G401 (cell line): ENCODE data around the gene APOBEC3A. TPM values are rescaled to one million over a fixed set of nuclear protein-coding genes. Genes with fewer than 3 reads are reported as not detected.
A peak's percentile ranks its signal among the peaks of the same experiment; 100 is the strongest.
"Not testable (repeated sequence)": the region's sequence is repeated elsewhere in the genome, so short reads cannot be mapped to it uniquely, and the experiment has no call there.

Source experiments
- DNase-seq: peaks from one replicate; pipeline ENCODE4 v3.0.0-alpha.2; 2015; ENCODE audit warnings: low spot score
- in situ Hi-C: cut with HindIII; loops from 2 replicates; pipeline ENCODE4 v1.10.0; 2016; ENCODE audit warnings: low sequenced_read_pairs, mixed read lengths
- total RNA-seq: library from RNA; depleted of rRNA; stranded (reverse); fragments of >200 nt; shearing (Covaris generic); gene quantifications from 2 replicates; pipeline ENCODE4 v1.2.3, GENCODE V29; 2014

The APOBEC3A gene
- total RNA-seq, 1 experiment from 2014 or later: not detected

- in situ Hi-C loops: no loop called here
- no peak for DNase-seq
Observed at GRCh38 chr22:38972558-38972957, 15.1 kb downstream of the APOBEC3A start.

GRCh38 chr22:38973289-38974169 is 16.1 kb downstream of the APOBEC3A start:
- in situ Hi-C loops: no loop called here

DNA sequence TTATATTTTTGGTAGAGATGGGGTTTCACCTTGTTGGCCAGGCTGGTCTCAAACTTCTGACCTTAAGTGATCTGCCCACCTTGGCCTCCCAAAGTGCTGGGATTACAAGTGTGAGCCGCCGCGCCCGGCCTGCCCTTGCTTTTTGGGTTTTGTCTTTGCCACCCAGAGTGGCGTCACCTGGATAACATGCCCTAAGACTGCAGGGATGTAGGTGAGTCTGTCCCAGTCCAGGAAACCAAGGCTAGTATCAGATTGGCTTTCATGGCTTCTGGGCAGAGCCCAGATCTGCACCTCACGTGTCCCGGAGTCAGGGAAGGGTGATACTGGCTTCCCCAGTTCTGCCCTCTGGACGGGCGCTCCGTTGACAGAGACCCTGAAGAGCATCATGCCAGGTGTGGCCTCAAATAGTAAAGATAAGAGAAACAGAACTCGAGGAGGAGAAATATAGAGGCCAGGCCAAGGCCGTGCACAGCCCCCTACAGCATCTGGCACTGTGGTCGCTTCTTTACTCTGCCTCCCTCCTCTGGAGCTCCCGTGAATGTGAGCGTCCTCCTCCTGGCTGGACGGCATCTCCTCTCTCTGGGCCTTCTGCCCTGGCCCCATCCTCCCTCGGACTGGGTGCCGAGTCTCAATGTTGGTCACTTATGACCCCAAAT is 16.9 kb downstream of the APOBEC3A start:
- in situ Hi-C loops: no loop called here
- no peak for DNase-seq

More at GRCh38 chr22:38973289-38974169, 16.1 kb downstream of the APOBEC3A start:
- DNase-seq: peak; percentile 29

GRCh38 chr22:38974826-38975175 is 17.4 kb downstream of the APOBEC3A start:
- DNase-seq: no peak
- in situ Hi-C loops: no loop called here

GRCh38 chr22:38977289-38977688 is 19.9 kb downstream of the APOBEC3A start:
- DNase-seq, in situ Hi-C loops: not testable (repeated sequence)

DNA sequence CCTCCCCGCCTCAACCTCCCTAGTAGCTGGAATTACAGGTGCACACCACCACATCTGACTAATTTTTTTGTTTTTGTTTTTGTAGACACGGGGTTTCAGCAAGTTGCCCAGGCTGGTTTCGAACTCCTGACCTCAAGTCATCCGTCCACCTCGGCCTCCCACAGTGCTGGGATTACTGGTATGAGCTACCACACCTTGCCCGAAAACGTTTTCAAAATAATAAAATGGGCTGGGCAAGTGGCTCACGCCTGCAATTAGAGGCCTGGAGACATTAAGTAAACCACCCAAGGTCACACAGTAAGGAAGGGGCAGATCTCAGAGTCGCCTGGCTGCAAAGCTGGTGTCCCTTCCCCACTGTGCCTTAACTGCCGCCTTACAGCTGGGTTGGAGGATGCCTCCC is 23.2 kb downstream of the APOBEC3A start:
- DNase-seq, in situ Hi-C loops: not testable (repeated sequence)

DNA sequence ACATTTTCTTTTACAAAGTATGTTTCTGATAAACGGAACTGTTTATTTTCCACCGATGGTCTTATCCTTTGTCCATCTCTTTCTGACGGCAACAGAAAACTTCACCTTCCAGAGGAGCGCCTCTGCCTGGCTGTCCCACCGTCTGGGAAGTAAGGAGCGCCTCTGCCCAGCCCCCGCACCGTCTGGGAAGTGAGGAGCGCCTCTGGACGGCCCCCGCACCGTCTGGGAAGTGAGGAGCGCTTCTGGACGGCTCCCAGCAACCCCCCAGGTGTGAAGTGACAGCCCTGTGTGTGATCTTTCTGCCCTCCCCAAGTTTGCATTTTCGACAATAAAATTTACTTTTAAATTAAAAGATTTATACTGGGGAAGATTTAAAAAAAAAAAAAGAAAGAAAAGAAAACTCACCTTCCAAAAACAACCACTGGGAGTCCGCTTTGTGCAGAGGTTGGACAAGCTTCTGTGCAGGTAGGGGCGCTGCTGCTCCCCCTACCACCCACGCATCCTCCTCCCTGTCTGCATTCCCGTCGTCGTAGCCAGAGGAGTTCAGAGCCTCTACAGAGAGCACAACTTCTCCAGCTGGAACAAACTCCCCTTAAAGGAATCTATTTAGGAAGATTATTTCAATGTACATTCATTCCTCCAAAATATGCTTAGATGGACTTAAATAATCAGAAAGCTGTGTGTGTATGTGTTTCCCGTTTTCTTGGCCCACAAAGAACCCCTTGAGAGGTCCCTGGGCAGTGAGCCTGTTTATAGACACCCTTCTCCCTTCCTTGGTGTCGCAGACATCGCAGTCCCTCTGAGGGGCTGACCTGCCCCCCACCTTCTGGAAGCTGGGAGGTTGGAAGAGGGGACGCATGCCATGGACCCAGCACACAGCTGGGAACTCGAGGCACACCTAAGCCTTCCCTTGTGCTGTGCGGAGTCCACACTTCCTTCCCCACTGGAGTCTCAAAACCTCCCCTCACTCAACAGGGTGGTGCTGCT is 23.9 kb downstream of the APOBEC3A start:
- in situ Hi-C loops: no loop called here
- DNase-seq: peak; percentile 25

GRCh38 chr22:38981992-38982927 is 24.9 kb downstream of the APOBEC3A start, which contains the start of gene APOBEC3B:
TSS of gene APOBEC3B (plus strand) at chr22:38982347. CDS start at chr22:38982454, 107 bp downstream.
- peak; percentile 68 for DNase-seq
- in situ Hi-C loops: no loop called here

- no peak for DNase-seq
- in situ Hi-C loops: no loop called here
Observed at GRCh38 chr22:38984224-38984623, 26.8 kb downstream of the APOBEC3A start.

DNA sequence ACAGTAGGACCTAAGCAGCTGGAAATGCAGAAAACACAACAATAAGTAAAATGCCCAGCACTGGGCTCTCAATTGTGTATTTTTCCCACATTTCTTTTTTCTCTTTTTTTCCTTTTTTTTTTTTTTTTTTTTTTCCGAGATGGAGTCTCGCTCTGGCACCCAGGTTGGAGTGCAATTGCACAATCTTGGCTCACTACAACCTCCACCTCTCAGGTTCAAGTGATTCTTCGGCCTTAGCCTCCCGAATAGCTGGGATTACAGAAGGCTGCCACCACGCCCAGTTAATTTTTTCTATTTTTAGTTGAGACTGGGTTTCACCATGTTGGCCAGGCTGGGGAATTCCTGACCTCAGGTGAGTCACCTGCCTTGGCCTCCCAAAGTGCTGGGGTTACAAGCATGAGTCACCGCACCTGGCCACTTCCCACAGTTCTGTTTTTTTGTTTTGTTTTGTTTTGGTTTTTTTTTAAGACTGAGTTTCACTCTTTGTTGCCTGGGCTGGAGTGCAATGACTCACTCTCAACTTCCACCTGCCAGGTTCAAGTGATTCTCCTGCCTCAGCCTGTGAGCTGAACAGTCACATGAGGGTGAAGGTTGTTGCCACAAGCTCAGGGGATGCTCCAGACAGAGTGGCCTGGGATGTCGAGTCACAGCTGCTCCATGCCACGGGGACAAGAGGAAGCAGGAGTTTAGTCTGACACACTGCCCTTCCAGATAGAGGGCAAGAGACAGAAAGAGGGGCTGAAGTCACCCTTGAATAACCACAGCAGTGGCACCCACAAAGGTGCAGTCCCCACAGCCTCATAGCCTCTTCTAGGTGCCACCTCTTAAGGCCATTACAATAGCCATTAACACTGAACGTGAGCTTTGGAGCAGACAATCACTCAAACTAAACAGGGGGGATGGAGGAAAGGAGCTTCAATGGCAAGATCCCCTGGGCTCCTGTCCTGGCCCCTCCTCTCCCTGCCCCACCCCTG is 27.7 kb downstream of the APOBEC3A start:
- DNase-seq, in situ Hi-C loops: not testable (repeated sequence)

GRCh38 chr22:38986629-38987028 is 29.2 kb downstream of the APOBEC3A start:
- in situ Hi-C loops: no loop called here
- DNase-seq: no peak

GRCh38 chr22:38987171-38987895 is 29.9 kb downstream of the APOBEC3A start:
- in situ Hi-C loops: no loop called here
- no peak for DNase-seq

DNA sequence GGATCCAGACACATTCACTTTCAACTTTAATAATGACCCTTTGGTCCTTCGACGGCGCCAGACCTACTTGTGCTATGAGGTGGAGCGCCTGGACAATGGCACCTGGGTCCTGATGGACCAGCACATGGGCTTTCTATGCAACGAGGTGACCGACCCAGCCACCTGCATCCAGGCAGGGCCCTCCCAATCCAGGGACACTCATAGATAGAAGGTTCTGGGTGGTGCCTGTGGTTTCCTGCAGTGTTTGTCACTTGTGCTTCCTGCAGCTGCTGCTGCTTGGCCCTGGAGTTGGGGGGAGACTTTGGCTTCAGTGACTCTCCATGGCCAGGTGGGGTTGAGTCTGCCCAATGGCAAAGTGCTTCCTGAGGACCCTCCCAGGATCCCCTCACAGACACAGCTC is 32.1 kb downstream of the APOBEC3A start:
- in situ Hi-C loops: no loop called here
- DNase-seq: no peak

DNA sequence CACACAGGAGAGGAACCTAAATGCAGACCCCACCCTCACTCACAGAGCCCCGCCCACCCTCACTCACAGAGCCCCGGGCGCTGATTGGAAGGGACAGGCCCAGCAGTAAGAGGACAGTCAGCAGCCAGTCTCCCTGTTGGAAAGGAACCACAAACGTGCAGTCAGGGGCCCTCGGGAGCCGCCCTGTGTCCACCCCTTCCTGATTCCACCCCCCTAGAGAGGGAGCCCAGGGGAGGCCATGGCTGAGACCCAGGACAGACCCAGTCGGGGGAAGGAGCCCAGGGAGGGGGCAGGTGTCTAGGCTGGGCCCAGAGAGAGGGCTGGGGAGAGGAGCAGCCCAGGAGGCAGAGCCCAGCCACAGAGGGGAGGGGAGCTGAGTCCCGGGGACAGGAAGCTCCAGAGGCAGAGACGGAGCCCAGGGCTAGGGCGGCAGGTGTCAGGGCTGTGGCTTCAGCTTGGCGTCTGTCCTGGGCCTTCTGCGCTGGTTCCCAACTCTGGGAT is 35.5 kb downstream of the APOBEC3A start:
- in situ Hi-C loops, DNase-seq: not testable (repeated sequence)

DNA sequence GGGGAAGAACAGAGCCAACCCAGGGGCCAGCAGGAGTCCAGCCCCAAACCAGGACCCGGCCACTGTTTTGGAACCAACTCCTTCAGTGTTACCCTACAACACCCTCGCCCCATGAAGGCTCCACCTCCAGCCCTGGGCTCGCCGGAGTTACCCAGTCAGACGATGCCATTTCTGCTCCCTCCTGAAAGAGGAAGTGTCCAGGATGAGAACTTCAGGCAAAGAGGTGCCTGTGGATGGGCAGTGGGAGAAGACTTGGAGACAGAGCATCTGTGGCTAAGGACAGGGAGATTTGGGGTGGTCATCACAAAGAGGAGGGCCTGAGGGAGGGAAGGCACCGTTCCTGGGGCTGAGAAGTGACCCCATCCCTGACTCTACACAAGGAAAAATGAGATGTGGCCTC is 38.7 kb downstream of the APOBEC3A start:
- DNase-seq: no peak
- in situ Hi-C loops: no loop called here

GRCh38 chr22:38997518-38997917 is 40.1 kb downstream of the APOBEC3A start:
- in situ Hi-C loops: no loop called here

More at GRCh38 chr22:38997518-38997917, 40.1 kb downstream of the APOBEC3A start:
- no peak for DNase-seq
